Medulla oblongata (tissue), 1 donor: ENCODE data around the gene COL4A6.

Source experiments
- DNase-seq: peaks from one replicate; pipeline ENCODE4 v3.0.0-alpha.2; 2015; ENCODE audit errors: extremely low spot score

The COL4A6 gene

GRCh38 chrX:108331126-108331909 lies 106.9 kb downstream of the COL4A6 start:
- DNase-seq, result no peak

GRCh38 chrX:108323751-108324150 lies 114.5 kb downstream of the COL4A6 start:
- DNase-seq, result no peak

DNA sequence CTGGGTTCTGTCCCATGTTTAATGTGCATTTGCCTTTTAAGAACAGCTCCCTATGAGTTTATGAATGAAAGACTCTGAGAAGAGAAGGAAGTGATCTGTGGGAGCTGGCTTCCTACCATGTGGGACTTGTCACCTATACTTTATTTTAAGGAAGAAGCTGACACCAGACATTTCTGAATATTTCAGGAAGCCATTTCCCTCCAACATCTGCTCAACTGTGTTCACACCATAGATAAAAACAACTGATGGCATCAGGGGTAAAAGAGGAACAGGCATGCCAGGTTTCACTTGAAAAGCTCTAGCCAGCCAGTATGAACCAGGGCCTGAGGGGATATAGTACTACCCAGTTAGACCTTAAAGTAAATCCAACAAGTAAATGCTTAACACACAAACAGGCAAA lies 116.0 kb downstream of the COL4A6 start:
- no peak for DNase-seq

DNA sequence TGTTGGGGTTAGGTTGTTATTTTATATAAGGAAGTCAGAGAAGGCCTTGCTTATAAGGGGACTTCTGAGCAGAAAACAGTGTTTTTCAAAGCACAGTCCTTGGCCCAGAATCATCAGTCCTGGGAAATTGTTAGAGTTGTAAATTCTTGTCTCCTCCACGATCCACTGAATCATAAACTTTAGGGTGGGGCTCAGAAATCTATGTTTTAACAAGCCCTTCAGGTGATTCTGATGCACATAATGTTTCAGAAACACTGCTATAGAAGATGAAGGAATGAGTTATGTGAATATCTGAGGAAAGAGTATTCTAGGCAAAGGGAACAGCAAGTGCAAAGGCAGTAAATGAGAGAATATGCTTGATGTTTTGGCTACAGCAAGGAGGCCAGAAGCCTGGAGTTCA lies 121.8 kb downstream of the COL4A6 start:
- DNase-seq, result no peak

DNA sequence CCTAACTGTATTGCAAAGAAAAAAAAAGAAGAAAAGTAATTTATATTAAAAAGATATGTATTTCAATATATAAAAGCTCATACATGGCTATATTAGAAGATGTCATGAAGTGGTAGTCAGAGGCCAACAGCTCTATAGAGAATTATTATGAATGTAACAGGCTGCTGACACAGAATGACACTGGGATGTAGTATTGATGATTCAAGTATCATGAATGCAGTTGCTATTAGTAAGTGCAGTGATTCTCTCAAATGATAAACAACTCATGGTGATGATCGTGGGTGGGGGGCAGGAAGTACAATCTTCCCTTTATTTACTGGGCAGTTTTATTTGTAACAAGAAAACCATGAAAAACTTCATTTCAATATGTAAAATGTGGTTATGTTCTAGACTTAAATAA lies 124.6 kb downstream of the COL4A6 start:
- no peak for DNase-seq

- peak; percentile 53 for DNase-seq
Measured at GRCh38 chrX:108312957-108313356, 125.3 kb downstream of the COL4A6 start.

DNA sequence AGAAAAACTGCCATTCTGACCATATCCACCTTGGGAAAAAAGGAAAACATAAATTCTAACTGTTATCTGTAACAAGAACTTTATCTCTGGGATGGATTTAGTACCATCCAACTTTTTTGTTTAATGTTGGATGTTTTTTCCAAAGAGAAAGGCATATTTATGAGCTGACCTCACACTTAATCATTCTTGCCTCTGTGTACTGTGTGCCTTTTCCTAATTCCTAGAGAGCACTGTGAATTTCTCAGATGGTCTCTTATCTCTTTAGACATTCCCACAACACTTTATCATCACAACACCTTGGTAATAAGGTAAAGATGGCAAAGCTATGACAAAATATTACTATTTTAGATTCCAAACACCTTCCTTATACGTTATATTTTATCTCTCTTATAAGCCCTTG lies 126.2 kb downstream of the COL4A6 start:
- no peak for DNase-seq

- no peak for DNase-seq
Measured at GRCh38 chrX:108310506-108310905, 127.7 kb downstream of the COL4A6 start.

DNA sequence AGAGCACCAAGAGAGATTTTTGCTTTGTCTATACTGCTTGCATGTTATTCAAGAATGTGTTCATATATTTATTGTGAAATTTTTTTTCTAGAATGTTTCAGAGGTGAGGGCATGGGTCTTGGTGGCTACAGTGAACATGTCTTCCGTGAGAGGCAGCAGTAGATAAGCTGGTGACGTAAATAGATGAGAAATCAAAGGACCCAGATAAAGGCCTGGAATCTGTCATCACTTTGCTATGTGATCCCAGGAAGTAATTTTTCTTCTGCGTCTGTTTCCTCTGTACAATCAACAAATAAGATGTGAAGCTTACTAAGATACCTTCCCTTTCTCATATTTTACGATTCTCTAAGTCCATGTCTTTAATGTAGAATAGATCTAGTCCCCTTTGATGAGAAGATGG lies 129.1 kb downstream of the COL4A6 start:
- no peak for DNase-seq

DNA sequence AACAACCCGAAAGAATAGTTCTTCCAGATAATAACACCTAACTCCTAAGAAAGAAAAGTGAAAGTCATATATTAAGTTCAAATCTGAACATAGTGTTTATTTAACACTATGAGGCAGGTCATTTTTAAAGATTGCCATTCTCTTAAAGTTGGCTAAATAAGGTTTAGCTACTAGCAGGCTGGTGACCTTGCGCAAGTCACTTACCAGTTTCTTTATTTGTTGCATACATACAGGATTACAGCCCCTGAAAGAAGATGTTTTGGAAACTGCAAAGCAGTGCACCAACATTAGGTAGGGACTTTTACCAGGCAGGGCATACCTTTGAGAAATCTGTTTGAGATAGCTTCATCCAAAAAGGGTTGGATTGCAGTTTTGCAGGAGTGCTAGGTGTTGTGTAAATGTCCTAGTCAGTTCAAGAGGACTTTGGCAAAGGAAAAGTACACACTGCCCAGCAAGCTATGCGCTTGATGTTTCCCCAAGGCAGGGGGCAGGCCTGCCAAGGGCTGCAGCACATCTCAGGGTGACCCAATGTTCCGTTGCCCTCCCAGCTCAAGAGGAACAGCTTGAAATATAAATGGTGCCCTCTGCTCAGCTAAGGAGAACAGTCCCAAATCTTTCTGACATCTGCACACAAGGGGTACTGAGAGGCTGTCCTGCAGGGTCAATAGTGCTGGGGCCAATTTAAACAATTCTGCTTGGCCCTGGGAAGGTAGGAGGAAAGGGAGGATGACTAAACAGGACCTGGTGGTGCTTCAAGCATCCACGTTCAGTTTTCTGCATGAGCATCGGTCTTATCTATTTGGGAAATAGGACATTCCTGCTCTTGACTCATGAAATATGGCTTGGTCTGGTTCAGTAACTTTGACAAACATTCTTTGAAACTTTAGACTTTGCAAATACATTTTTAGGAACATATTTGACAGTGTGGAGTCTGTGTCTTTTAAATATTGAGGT lies 130.8 kb downstream of the COL4A6 start:
- no peak for DNase-seq

DNA sequence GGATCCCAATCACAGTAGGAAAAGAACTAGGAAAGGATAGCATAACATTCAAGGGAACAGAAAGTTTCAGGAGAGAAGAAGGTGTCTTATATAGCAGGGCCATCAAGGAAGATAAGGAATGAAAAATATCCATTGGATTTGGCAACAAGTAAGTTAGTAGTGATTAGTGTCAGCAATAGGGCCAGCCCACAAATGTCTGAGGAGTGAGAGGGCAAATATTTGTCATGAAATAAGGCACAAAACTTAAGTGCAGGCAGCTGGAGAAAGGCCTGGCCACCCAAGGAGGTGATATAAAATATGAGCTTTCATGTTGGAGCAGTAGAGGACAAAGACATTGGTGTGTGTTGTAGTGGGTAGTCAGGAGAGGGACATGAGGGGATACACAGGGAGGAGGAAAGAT lies 132.1 kb downstream of the COL4A6 start:
- no peak for DNase-seq

GRCh38 chrX:108304757-108305156 lies 133.5 kb downstream of the COL4A6 start:
- DNase-seq, result no peak

DNA sequence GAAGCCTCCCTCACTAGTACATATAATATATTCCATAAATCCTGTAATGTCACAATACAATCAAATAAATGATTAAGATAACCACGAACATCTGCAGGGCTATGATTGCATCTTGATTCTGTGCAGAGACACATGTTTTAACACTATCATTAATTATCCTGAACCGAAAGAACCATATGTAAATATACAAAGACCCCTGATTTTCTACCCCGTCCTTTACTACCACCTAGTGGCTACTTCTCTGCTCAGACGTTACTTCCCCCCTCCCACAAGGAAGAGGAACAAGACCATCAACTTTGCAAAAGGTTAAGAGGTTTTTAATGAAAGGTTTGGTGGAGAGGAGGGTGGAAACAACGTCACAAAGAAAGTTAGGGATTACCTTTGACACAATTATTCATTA lies 134.0 kb downstream of the COL4A6 start:
- no peak for DNase-seq

DNA sequence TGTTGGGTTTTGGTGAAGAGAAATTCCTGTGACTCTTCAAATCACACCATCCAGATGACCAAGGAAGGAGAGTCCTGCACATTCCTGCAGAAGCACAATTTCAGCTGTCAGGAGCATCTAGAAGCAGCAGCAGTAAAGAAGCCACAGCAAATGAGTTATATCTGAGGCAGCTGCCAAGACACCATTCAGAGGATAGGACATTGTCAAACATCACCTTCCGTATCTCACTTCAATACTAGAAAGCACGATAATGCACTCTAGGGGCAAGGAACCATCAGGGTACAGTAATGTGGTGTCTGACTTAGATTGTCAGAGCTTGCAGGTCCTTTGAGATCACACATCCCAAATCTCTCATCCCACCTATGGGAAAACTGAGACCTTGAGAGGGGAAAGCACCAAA lies 134.5 kb downstream of the COL4A6 start:
- DNase-seq, result no peak

DNA sequence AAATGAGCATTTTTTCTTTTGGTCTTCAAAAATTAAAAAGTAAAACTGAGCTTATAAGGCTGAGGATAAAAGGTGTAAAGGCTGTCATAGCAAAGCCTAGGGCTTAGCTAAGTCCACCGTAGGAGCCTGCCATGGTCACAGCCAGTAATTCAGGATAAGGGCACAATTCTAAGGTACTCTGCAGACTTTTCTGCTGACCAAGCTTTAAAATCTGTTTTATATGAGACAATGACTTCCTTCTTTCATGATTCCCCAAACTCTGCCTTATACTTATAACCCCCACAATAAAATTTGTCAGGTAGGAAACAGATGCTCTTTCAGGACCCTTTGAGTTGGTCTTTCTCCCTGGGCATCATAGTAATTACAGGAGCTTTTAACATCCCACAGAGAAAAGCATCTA lies 138.5 kb downstream of the COL4A6 start:
- DNase-seq, result no peak

DNA sequence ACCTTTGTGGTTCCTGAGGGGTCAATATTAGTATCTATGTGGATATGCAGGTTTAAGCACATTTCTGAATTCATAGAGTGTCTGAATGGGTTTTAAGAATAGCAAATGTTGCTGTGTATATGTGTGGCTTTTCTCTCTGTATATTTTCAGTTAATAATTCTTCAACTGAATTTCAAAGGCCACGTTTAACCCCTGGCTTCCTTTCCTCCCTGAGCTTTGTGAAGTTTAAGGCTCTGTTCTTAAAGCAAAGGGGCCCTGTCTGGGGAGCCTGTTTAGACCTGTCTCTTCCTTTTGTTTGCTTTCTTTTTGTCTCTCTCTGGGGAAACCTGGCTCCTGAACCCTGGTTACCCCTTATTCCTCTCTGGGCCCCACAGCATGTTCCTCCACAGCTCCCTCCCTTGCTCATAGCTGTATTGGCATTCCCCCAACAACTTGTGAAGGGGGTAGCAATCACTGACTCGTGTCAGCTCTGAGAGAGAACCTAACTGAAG lies 139.1 kb downstream of the COL4A6 start:
- DNase-seq, result no peak

DNA sequence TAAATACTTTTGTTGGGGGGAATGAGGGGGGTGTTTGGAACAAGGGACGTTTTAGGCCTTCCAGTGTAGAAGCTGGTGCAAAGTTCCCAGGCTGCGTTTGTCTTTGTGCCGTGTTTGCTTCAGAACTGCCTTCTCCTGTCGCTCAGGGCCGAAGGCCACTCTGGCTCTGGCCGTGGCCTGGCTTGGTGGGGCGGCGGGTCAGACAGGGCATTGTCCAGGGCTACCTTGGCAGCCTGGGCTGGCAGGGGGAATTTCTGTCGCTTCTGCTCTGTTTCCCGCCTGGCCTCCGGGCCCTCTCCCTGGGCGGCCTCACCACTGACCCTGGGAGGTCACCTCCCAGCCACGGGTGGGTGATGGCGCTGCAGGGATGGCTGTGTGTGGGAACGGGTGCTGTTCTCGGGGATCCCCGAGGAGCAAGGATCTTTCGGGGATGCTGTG lies 140.0 kb downstream of the COL4A6 start:
- no peak for DNase-seq

GRCh38 chrX:108297290-108297689 lies 140.9 kb downstream of the COL4A6 start:
- no peak for DNase-seq

- no peak for DNase-seq
Measured at GRCh38 chrX:108292053-108292452, 146.2 kb downstream of the COL4A6 start.

DNA sequence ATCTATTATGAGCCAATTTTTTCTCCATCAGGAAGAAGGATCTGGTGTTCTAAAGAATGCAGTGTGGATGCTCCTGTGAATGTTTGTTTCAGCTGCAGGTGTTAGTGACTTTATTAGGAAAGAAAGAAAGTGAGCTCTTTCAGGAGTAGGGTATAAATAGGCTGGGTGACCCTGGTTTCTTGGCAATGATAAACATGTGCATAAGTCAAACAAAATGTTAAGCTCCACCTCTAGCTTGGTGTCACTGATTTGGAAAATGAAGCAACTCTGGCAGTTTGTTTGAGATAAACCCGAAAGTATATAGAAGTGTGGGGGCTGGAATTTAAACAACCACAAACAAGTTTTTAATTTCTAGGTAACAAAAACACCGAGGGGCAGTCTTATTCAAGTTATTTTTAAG lies 152.3 kb downstream of the COL4A6 start:
- DNase-seq, result no peak

GRCh38 chrX:108285356-108285755 lies 152.9 kb downstream of the COL4A6 start:
- DNase-seq, result no peak

- no peak for DNase-seq
Measured at GRCh38 chrX:108275732-108276131, 162.5 kb downstream of the COL4A6 start.

GRCh38 chrX:108271397-108271787 lies 166.8 kb downstream of the COL4A6 start:
- DNase-seq, result no peak
